Measurements from ENCODE around the gene LINC01488.

Gene LINC01488

DNA sequence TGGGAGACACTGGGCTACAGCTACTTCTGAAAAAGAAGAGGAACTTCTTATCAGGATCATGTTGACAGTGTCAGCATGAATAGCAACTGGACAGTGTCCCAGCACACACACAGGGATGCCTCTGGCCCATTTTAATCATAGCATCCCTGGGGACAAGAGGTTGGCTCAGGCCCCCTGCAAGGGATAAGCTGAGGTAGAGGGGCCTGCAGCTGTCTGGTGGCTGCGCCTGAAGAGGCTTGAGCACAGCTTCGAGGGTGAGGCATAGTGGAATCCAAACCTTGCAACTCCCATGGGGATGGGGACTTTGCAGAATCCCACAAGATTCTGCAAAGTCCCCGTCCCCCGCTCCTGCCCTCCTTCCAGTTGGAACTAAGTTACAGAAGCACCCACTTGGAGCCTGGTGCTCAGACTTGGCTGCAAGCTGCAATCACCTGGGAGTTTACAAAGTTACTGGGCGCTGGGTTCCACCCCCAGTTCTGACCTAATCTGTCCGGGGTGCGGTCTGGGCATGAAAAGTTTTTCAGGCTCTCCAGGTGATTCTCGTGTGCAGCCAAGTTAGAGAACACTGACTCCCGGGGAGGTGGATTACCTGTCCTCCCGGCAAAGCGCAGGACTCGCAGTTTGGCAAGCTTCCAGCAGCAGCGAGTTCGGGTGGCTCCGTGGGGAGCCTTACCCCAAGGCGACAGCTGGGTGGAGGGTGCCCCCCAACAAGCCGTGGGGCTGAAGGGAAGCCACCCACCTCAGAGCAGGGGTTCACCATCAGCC, 16.0 kb upstream of the LINC01488 start:
- no peak for DNase-seq

DNA sequence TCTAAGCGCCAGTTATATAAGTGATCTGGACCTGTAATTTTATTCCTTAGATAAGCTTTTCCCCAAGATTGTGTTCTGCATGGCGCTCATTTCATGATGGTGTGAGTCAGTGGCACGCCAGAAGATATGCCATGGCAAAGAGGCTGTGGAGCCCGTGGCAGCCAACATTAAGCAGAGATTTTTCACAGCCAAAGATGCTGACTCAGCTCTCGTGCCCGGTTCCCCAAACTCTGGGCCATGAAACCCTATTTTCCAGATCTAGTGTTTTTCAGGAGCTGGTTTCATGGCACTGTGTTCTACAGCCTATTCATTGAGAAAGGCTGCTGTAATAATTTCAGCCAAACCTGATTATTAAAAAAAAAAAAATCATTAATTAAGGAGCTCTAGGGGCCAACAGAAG, 15.4 kb upstream of the LINC01488 start:
- no peak for DNase-seq

DNA sequence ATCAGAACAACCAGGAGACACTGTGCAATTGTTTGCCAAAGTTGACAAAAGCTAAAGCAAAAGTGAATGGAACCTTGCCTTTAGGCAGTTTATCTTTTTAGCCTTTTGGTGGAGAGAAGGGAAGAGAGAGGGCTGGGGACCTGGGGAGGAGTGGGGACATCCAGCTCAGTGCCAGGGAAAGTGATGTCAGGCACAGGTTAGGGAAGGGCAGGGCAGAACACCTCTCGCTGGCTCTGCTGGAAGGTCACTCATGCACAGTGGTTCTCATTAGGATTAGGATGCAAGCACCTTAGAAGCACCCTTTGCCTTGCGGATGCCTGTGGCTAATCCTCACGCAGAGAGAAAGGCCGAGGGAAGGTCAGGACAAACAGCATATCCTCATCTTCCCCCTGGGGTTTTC, 14.3 kb upstream of the LINC01488 start:
- no peak for DNase-seq

DNA sequence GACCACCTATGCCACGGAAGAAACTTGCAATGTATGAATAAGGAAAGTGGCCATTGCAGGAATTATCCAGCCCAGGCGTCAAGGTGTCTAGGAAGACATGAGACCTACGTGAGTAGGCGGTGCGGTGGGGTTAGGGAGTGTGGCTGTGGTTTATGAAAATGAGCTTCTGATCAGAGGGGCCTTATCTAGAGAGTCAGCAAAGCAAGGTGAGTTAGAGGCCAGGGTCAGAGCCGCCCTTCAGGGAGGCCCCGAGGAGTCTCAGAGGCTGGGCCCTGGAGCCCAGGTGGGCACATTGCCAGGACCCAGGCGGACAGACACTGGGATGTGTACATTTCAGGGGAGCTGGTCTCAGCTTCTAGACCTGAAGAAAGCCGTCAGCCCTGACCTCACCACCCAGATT, 13.8 kb upstream of the LINC01488 start:
- DNase-seq: no peak

DNA sequence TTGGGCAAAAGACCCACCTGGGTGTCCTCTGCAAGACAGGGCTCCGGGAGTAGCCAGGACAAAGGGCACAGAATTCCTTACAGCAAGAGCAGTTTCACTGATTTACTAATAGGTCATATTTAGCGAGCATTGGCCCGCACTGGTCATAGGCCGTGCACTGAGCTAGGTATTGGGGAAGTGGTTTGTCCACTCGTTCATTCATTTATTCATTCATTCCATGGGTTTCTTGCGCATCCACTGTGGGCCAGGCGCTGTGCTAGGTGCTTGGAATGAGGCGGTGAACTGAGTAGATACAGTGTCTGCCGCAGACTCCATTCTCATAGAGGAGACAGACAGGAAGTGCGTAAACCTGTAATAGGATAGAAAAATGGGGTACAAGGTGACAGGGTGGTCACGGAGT, 13.2 kb upstream of the LINC01488 start:
- DNase-seq: no peak

DNA sequence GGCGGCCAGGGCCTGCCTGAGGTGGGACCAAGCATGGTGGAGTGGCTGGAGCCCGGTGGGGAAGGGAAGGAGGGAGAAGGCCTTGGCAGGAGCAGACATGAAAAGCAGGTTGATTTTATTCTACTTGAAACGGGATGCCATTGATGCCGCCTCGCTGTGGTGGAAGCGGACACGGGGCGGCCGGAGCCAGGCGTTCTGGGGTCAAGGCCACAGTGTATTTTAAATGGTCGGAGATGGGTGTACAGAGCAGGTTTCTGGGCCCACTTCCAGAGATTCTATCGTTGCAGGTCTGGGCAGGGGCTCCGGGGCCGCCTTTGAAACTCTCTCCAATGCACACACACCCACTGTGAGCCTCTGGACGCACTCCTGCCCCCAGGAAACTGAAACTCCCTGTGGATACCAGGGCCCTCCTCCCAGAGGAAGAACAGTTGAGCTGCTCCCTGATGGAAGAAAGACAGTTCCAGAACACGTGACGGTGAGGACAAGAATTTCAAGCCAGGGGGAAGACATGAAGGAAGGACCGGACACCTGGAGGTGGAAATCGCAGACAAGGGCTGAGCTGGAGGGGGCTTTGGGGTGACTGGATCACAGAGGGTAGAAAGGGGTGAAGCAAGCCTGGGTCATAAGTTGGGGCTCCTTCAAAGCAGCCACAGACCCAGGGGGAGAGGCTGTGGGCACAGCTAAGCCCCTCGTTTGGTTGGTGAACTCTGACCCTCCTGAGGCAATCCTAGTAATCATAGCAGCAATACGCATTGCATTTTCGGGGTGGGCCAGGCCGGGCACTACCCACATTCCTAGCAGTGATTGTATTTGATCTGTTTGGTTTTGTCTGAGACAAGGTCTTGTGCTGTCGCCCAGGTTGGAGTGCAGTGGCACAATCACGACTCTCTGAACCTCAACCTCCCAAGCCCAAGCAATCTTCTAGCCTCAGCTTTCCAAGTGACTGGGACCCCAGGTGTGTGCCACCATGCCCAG, 12.3 kb upstream of the LINC01488 start:
- no peak for DNase-seq

DNA sequence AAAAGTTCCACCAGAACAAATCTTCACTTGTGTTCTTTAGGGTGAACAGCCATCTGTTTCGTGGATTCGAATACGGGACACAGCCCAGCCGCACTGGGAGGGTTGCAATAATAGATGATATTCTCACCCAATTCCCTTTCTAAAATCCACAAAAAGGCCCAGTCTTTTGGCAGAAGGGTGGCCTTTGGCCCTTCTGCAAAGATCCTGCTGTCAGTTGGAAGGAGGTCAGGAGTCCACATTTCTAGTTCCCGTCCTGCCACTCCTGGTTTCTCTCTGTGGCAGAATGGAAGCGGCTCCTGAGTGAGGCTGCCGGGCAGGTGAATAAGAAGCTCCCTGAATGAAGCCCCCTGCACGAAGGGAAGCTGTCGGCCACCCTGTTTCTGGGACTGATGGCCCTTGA, 11.2 kb upstream of the LINC01488 start:
- no peak for DNase-seq

DNA sequence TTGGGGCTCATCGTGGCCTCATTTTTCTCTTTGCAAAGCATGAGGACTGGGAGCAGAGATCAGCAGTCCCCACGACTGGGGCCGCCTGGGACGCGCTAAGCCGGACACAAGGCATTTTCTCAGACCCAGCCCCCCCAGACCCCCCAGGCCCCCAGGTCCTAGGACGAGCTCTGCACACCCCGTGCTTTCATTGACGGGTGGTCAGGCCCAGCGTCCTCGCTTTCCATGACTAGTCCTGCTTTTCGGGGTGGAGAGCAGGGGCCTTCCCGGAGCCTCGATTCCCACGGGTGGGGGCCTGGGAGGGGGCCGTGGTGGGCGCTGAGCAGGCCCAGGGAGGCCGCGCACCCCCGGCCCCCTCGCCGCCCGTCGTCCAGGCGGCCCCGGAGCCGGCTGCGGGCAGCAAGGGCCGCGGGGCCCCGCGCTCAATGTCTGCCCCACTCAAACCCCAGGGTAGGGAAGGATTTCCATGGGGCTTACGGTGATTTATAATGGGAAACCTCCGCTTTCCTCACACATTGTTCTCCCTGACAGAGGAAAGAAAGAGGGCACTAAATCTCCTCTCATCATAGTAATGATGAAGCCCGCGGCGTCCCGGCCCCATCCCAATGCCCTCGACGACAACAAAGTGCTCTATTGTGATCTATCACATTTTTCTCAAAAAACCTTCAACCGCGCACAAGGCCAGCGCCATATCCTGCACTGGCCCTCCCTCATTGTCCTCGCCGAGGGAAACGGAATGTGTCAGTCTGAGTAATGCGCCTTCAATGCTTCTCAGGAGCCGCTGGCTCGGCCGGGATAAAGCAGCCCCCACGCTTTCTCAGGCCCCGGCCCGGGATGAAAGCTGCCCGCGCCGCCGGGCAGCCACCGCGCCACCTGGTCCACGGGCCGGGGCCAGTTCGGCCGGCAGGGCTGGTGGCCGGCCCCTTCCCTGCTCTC, 10.4 kb upstream of the LINC01488 start:
- DNase-seq: no peak

DNA sequence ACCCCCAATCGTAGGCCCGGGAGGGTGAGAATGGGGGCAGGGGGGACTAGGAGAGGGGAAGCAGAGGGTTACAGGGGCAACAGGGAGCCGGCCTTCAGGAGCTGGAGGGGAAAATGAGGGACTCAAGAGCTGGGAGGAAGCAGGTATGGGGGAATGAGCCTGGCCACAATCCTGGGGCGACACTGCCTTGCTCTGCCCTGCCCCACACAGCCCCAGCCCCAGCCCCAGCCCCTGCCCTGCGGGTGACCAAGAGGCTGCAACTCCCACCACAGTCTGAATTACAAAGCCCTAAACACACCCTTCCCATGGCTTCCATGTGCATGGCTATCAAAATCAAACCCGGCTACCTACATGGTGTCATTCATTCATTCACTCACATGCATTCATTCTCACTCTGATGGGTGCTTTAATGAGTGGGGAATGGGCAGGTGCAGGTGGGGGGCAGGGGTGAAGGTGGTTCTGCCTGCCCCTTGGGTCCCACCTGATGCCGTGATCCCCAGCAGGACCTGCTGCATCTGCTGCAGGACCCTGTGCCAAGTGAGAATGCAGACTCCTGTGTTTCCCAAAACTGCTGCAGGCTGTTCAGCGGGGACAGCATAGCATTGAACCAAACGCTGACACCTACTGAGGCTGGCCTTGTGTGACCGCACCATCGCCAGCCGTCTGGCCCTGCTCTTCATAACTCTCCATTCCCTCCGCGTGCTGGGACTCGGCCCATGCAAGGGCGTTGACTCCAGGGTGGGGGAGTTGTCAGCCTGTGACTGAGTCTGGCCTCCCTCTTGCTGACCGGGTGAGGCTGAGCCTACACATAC, 9.5 kb upstream of the LINC01488 start:
- no peak for DNase-seq

DNA sequence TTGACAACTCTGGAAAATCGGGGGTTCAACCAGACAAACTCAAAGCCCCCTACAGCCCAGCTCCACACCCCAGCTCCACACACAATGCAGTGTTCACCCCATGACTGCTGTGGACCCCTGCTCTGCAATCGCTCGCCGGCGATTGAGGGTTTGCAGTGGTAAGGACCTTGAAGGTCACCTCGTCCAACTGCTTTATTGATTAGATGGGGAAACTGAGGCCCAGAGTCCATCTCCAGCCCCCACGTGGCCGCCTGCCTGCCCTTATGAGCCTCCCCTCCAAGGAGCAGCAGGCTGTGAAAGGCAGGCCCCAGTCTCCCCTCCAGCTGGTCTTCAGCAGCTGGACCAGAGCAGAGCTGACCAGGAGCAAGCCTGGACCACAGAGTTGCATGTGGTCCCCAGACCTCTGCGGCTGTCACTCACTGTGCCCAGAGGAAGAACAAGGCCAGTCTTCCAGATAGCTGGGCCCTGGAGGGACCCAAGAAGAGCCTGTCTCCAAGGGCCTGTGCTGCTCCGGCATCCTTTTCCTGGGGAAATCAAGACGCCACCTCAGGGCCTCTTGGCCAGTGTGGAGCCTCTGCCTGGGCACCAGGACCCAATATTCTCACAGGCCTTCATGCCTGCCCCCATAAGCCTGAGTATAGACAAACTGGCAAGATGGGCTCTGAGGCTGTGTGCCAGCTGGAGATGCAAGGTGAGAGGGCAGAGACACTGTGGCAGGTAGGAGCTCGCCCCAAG, 8.8 kb upstream of the LINC01488 start:
- no peak for DNase-seq

DNA sequence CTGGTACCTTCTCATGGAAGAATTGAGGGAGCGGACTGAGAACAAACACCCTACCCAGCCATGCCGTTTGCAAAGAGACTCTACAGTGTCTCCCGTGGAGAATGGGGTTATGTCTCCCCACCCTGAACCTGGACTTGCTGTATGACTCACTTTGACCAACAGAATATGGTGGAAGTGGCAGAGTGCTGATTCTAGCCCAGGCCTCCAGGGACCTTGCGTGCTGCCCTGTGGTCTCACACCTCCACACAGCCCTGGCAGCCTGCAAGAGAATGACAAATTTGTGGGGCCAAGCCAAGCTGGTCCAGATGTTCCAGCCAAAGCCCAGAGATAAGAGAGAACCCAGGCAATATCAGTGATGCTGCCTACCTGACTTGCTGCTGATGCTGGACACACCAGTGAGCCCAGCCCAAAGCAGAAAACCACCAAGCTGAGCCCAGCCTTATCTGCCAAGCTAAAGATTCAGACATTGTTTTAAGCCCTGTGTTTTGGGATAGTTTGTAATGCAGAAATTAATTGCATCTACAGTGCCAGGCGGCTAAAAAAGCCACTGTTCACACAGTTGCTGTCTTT, 8.1 kb upstream of the LINC01488 start:
- no peak for DNase-seq

DNA sequence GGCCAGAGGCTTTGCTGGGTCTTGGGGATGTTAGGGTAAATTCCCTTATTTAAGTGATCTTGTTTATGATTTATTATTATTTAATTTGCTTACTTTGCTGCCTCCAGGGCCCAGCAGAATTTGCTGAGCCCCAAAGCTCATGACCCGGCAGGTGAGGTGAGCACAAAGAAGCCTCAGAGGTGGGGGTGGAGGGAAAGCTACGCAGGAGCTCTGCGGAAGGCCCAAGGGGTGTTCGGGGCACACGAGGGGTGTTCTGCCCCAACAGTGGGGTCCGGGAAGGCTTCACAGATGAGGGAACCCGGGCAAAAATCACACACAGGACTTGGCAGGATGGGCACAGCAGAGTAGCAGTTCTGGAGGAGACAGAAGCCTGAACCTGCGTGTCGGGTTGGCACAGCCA, 6.7 kb upstream of the LINC01488 start:
- no peak for DNase-seq

DNA sequence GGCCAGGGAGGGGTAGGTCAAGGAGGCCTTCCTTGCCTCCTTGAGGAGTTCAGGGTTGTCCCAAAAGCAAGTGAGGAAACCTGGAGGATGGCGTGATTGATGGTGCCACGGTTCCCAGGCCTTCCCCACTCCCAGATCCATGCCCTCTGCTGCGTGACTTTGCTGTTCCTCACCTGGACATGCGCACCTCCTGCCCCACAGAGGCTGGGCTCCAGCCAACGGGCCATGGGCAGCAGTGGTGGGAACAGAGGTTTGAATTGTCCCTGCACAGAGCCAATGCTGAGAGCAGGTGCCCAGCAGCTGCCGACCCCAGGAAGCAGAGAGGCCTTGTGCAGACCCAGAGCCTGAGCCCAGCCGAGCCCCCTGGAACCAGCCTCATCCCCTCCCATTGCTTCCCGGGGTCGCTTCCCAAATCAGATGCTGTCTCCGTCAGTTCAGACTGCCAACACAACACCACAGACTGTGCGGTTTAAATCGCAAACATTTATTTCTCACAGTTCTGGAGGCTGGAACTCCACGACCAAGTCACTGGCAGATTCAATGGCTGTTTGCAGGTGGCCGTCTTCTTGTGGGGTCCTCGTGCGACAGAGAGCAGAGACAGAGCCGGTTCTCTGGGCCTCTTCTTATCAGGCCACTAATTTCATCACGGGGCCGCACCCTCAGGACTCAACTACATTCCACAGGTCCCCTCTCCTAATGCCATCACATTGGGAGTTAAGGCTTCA, 6.2 kb upstream of the LINC01488 start:
- no peak for DNase-seq

DNA sequence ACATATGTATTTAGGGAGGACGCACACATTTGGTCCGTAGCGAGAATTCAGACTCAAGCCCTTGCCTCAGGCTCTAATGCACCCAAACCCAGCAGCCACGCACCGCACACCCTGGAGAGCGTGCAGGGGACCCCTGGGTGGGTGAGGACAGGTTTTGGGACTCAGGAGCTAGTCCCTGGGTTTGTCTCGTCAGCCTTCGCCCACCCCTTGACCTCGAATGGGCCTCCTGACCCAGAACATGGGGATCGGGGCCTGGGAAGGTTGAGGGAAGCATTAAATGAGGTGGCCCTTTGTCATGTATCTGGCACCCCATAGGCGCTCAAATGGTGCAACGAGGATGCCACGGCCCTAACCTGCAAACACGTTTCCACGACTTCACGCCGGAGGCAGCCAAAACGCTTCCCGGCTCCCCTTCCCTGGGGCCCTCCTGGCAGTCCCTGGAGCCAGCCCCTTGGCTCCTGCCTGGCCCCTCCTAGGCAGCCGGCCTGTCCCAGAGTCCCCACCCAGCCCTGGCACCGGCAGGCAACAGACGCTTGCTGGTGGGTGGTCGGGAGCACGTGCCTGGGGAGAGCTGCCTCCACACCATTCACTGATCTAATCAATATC, 5.5 kb upstream of the LINC01488 start:
- no peak for DNase-seq

DNA sequence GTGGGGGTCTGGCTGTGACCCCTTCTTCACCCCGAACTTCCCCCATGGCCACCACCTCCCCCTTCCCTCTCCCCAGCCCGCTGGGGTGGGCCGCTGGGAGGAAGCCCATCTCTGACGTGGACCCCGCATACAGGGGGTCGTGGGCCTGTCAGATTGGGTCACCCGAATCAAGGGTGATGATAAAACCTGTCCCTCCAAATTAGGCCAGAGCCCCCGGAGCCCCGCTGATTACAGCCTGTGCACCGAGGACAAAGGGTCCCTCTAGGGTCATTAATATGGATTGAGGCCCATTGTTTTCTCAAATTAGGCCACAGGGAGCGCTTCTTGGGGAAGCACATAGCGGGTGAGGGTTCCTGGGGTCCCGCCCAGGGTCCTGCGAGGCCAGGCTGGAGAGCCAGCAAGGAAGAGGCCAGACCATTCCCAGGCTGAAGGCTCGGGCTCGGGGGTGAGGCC, 4.9 kb upstream of the LINC01488 start:
- no peak for DNase-seq

DNA sequence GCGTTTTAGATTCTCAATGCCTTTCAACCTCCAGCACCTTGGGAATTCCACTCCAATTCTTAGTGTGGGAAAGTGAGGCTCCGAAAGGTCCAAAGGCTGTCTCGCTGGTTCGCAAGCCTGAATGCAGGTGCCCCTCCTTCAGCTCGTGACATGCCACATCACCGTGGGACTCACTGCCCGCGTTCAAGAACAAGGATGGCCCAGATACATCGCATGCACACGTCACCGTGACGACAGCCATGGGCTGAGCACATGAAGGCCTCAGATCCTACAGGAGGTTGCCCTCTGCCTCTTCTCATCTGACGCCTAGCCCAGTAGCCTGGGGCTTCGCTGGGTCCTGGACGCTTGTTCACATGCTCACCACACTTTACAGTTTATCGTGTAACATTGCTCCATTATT, 4.4 kb upstream of the LINC01488 start:
- no peak for DNase-seq

DNA sequence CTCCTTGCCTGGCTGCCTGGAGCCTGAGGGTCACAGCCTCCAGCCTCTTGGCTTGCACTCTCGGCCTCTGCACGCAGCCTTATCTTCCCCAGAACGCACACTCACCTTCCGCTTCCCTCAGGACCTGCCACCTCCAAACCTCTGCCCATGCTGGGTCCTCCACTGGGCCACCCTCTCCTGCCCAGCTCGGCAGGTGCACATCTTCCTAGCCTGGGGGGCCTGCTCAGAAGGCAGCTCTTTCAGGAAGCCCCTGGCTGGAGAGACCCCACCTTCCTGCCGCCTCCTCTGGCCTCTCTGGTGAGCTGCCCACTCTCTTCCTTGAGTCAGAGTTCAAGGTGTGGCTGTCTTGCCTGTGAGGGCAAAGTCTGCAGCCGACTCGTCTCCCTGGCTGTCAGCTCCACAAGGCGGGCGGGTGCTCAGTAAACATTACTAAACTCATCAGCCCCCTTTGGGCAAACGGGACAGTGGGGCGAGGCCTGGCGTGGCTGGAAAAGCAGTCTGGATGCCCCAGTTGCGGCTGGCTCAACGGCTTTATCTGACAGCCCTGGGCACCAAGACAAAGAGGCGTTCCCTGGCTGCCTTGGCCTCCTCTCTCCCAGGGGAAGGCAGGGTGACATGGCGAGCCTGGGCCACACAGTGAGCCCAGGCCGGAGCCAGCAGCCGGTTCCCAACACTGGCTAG, 1.7 kb upstream of the LINC01488 start:
- DNase-seq: no peak

DNA sequence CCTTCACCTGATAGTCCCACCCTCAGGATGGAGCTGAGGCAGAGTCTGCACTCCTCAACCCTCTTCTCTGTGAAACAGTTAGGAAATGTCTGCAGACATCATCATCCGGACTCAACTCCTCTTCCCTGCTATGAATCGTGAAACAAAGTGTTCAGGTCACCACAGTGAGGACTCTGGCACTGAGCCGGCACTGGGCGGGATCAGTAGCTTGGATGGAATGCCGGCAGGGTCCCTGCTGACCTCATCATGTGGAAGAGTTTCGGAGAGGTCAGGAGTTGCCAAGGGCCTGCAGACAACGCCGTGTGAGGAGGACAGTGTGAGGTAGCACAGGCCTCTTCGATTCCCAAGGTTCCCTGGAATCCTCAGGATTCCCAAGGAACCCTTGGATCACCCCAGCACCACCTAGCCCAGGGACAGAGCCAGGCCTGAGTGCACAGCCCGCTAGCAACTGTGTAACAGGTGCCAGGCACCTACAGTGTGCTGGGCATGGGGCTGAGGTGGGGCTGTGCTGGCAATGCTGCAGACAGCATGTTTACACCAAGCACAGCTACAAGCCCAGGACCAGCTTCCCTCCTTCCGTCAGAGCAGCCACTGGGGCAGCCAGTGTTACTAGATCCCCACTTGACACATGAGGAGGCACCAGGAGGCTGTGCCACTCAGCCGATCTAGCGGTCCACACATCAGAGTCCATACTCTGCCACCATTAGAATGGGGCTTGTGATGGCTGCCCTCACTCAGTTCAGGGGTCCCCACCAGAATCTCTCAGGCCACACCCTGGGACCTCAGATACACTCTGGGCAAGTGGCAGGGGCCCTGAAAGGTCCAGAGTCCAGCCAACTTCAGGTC, 693 bp upstream of the LINC01488 start:
- DNase-seq: no peak

Data from NCI-H1092 treated with DMSO at 0.1 percent for 48 hours (cell line).